Transverse colon (tissue), 4 donors: ENCODE results near the gene SBSN.

Experiments used
- CTCF ChIP-seq, 5 experiments: fragments of 200-600 bp in 3 of 5; fragments of 450-650 bp in 2 of 5; sonication (generic) in 3 of 5; IDR thresholded peaks; 1 replicate in 2 of 5; 2 replicates in 3 of 5; pipeline ENCODE4 v1.5.1; 2016 to 2017; ENCODE audit warnings: antibody characterized with exemption in 5 of 5, inconsistent platforms in 3 of 5, mild to moderate bottlenecking in 2 of 5, moderate library complexity in 1 of 5
- EP300 ChIP-seq: sonication (generic); formaldehyde crosslinking; IDR thresholded peaks from one replicate; pipeline ENCODE4 v1.6.1; 2017; ENCODE audit warnings: antibody characterized with exemption, low read depth
- POLR2A ChIP-seq: fragments of 450-650 bp; IDR thresholded peaks from one replicate; pipeline ENCODE4 v1.6.1; 2016; ENCODE audit warnings: antibody characterized with exemption, mild to moderate bottlenecking, moderate library complexity
- POLR2AphosphoS5 ChIP-seq, 3 donors: sonication (generic); formaldehyde crosslinking; IDR thresholded peaks; one replicate each; pipeline ENCODE4 v1.6.1; 2016; ENCODE audit warnings: antibody characterized with exemption in 3 of 3

GRCh38 chr19:35510626-35510964, 17.5 kb downstream of the SBSN start:
- TF ChIP-seq CTCF (IDR thresholded peaks at IDR 0.05) (no peak), EP300 (no peak), POLR2A (no peak), POLR2AphosphoS5 (IDR thresholded peaks at IDR 0.05) (no peak)
